ENCODE measurements around the gene CNTN5. TPM values are rescaled to one million over a fixed set of nuclear protein-coding genes. Genes with fewer than 3 reads are reported as not detected.

Gene CNTN5
- total and polyA plus RNA-seq, 2 donors (not counting 1 experiment from before 2014, with no cell fraction given), result 0.17 TPM; not detected in 1

DNA sequence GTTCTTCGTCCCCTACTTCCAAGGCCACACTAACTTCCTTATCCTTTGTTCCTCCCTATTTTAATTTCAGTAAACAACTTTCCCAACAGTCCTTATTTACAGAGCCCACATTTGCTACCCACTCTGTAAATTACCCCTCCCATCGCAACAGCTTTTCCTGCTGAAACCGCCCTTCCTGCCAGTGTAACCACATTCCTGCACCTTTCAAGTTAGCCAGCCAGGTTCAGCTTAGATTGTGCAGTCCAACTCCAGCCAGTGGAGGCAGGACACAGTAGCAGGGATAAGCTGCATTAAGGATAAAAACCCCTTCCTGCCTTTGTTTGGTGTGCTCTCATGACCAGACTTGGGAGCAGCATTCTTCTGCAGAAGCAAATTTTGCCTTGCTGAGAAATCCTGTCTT, 898.0 kb downstream of the CNTN5 start:
- H3K27me3 ChIP-seq (ENCODE audit: control insufficient read depth, insufficient read depth, low read length), result no peaks in the 10 kb centered on the region
- no peaks in the 10 kb centered on the region for H3K4me1 ChIP-seq (ENCODE audit: control insufficient read depth, extremely low read depth, insufficient read depth, low read length)

DNA sequence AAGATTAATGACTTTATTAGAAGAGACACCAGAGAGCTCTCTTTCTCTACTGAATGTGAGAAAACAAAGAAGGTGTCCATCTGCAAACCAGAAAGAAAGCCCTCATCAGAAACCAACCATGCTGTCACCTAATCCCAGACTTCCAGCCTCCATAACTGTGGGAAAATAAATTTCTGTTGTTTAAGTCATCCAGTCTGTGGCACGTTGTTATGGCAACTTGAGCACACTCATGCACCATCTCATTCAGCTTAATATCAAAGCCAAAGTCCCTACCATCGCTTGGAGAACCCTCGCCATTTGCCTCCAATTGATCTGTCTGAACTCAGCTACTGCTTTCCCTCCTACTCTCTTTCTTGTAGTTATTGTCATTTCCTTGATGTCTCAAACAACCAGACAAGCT, 900.2 kb downstream of the CNTN5 start:
- Histone ChIP-seq H3K9me3 (ENCODE audit: control insufficient read depth, insufficient read depth, low read depth, low read length) (no peaks in the 10 kb centered on the region), H3K27me3 (ENCODE audit: control insufficient read depth, insufficient read depth, low read length) (no peaks in the 10 kb centered on the region), H4K20me1 (ENCODE audit: control insufficient read depth, extremely low read depth, insufficient read depth, low read length) (no peaks in the 10 kb centered on the region), H3K4me2 (ENCODE audit: extremely low read depth, insufficient read depth, low read length) (no peak overlapping the region), H3K4me1 (ENCODE audit: control insufficient read depth, extremely low read depth, insufficient read depth, low read length) (no peaks in the 10 kb centered on the region), H3K36me3 (ENCODE audit: control insufficient read depth, insufficient read depth, low read length) (no peaks in the 10 kb centered on the region), H3K79me2 (ENCODE audit: control insufficient read depth, insufficient read depth, low read length) (no peaks in the 10 kb centered on the region), H3K4me3 (replicated peaks in 1 of 4; ENCODE audit: control extremely low read depth in 1 of 4, insufficient read depth in 1 of 4, low read depth in 3 of 4, low read length in 4 of 4) (no peak overlapping the region), H2AFZ (ENCODE audit: low read length) (no peak overlapping the region), H3K9ac (ENCODE audit: insufficient read depth, low read length) (no peak overlapping the region), H3K27ac (ENCODE audit: insufficient read depth, low read length) (no peak overlapping the region)
- TF ChIP-seq, protein P1, sequence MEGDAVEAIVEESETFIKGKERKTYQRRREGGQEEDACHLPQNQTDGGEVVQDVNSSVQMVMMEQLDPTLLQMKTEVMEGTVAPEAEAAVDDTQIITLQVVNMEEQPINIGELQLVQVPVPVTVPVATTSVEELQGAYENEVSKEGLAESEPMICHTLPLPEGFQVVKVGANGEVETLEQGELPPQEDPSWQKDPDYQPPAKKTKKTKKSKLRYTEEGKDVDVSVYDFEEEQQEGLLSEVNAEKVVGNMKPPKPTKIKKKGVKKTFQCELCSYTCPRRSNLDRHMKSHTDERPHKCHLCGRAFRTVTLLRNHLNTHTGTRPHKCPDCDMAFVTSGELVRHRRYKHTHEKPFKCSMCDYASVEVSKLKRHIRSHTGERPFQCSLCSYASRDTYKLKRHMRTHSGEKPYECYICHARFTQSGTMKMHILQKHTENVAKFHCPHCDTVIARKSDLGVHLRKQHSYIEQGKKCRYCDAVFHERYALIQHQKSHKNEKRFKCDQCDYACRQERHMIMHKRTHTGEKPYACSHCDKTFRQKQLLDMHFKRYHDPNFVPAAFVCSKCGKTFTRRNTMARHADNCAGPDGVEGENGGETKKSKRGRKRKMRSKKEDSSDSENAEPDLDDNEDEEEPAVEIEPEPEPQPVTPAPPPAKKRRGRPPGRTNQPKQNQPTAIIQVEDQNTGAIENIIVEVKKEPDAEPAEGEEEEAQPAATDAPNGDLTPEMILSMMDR (conservative IDR thresholded peaks at IDR 0.05 in 1 of 2, IDR thresholded peaks at IDR 0.05 in 1 of 2; ENCODE audit: low read depth in 1 of 2, low read length in 2 of 2), result no peak
- no peak for TF ChIP-seq EZH2 (IDR thresholded peaks at IDR 0.05; ENCODE audit: low read length, missing control alignments)
- peak in 1 of 2 donors; percentile 1 for DNase-seq (ENCODE audit: low read depth in 2 of 2)

More for the DNA sequence above, 898.0 kb downstream of the CNTN5 start:
- Histone ChIP-seq H3K36me3 (ENCODE audit: control insufficient read depth, insufficient read depth, low read length) (no peaks in the 10 kb centered on the region), H3K27ac (ENCODE audit: insufficient read depth, low read length) (no peak overlapping the region), H2AFZ (ENCODE audit: low read length) (no peak overlapping the region), H3K9me3 (ENCODE audit: control insufficient read depth, insufficient read depth, low read depth, low read length) (no peaks in the 10 kb centered on the region), H3K4me3 (replicated peaks in 1 of 4; ENCODE audit: control extremely low read depth in 1 of 4, insufficient read depth in 1 of 4, low read depth in 3 of 4, low read length in 4 of 4) (no peak overlapping the region), H3K9ac (ENCODE audit: insufficient read depth, low read length) (no peak overlapping the region), H3K79me2 (ENCODE audit: control insufficient read depth, insufficient read depth, low read length) (no peaks in the 10 kb centered on the region), H4K20me1 (ENCODE audit: control insufficient read depth, extremely low read depth, insufficient read depth, low read length) (no peaks in the 10 kb centered on the region), H3K4me2 (ENCODE audit: extremely low read depth, insufficient read depth, low read length) (no peak overlapping the region)
- DNase-seq (ENCODE audit: low read depth in 2 of 2), result no peak
- TF ChIP-seq, protein P1 (conservative IDR thresholded peaks at IDR 0.05 in 1 of 2, IDR thresholded peaks at IDR 0.05 in 1 of 2; ENCODE audit: low read depth in 1 of 2, low read length in 2 of 2), result no peak
- no peak for TF ChIP-seq EZH2 (IDR thresholded peaks at IDR 0.05; ENCODE audit: low read length, missing control alignments)

- Histone ChIP-seq H3K27me3 (ENCODE audit: control insufficient read depth, insufficient read depth, low read length) (no peaks in the 10 kb centered on the region), H3K9me3 (ENCODE audit: control insufficient read depth, insufficient read depth, low read depth, low read length) (no peaks in the 10 kb centered on the region), H2AFZ (ENCODE audit: low read length) (no peak overlapping the region), H3K9ac (ENCODE audit: insufficient read depth, low read length) (no peak overlapping the region), H3K36me3 (ENCODE audit: control insufficient read depth, insufficient read depth, low read length) (no peaks in the 10 kb centered on the region), H3K27ac (ENCODE audit: insufficient read depth, low read length) (no peak overlapping the region), H3K79me2 (ENCODE audit: control insufficient read depth, insufficient read depth, low read length) (no peaks in the 10 kb centered on the region), H4K20me1 (ENCODE audit: control insufficient read depth, extremely low read depth, insufficient read depth, low read length) (no peaks in the 10 kb centered on the region), H3K4me1 (ENCODE audit: control insufficient read depth, extremely low read depth, insufficient read depth, low read length) (no peaks in the 10 kb centered on the region), H3K4me3 (replicated peaks in 1 of 4; ENCODE audit: control extremely low read depth in 1 of 4, insufficient read depth in 1 of 4, low read depth in 3 of 4, low read length in 4 of 4) (no peak overlapping the region), H3K4me2 (ENCODE audit: extremely low read depth, insufficient read depth, low read length) (no peak overlapping the region)
- DNase-seq (ENCODE audit: low read depth in 2 of 2), result no peak
- TF ChIP-seq, protein P1 (conservative IDR thresholded peaks at IDR 0.05 in 1 of 2, IDR thresholded peaks at IDR 0.05 in 1 of 2; ENCODE audit: low read depth in 1 of 2, low read length in 2 of 2), result no peak
- TF ChIP-seq EZH2 (IDR thresholded peaks at IDR 0.05; ENCODE audit: low read length, missing control alignments), result no peak
Measured at GRCh38 chr11:99925968-99926367, 905.2 kb downstream of the CNTN5 start.
